Measurements from ENCODE around the gene BRINP1. TPM values are rescaled to one million over a fixed set of nuclear protein-coding genes. Genes with fewer than 3 reads are reported as not detected.

Gene BRINP1
- total and polyA plus RNA-seq, 2 of the 8 experiments (the other 6 are each of a cell fraction or from before 2014, with no cell fraction given): 19.5 to 20.5 TPM

GRCh38 chr9:119121899-119122298 is 247.3 kb downstream of the BRINP1 start:
- Histone ChIP-seq H3K36me3 (ENCODE audit: control insufficient read depth in 2 of 4, insufficient read depth in 4 of 4, low read length in 3 of 4) (no peaks in the 10 kb centered on the region; a peak in 1 of 8 replicates), H3K18ac (ENCODE audit: extremely low read depth, low read length) (no peak overlapping the region), H3K79me2 (ENCODE audit: control insufficient read depth in 1 of 2, insufficient read depth in 2 of 2, low read length in 2 of 2) (no peaks in the 10 kb centered on the region), H2AFZ (ENCODE audit: low read length) (no peak overlapping the region), H3K14ac (ENCODE audit: insufficient read length) (no peak overlapping the region), H3K27ac (ENCODE audit: low read depth, low read length) (no peak overlapping the region), H2BK12ac (ENCODE audit: low read depth, low read length) (no peak overlapping the region), H3K4me1 (replicated peaks in 1 of 4; ENCODE audit: control insufficient read depth in 3 of 4, insufficient read depth in 4 of 4, low read length in 3 of 4) (no peaks in the 10 kb centered on the region), H3K79me1 (ENCODE audit: low read depth, low read length) (no peaks in the 10 kb centered on the region), H4K91ac (replicated peaks; ENCODE audit: insufficient read length, low read length) (no peak overlapping the region), H3K56ac (replicated peaks; ENCODE audit: insufficient read length, low read depth, low read length) (no peak overlapping the region), H4K5ac (ENCODE audit: insufficient read length, low read depth, low read length) (no peak overlapping the region), H3K9ac (replicated peaks in 1 of 4; ENCODE audit: extremely low read depth in 1 of 4, low read depth in 3 of 4, low read length in 3 of 4) (no peak overlapping the region), H2AK5ac (ENCODE audit: low read depth, low read length) (no peak overlapping the region), H4K8ac (ENCODE audit: extremely low read depth, insufficient read depth, low read length) (no peak overlapping the region), H3K23me2 (ENCODE audit: low read depth, low read length) (no peaks in the 10 kb centered on the region), H3K9me3 (ENCODE audit: insufficient read depth in 2 of 2, low read depth in 1 of 2, low read length in 1 of 2) (no peaks in the 10 kb centered on the region), H3K27me3 (replicated peaks in 1 of 4; ENCODE audit: control insufficient read depth in 3 of 4, extremely low read depth in 1 of 4, insufficient read depth in 3 of 4, low read length in 3 of 4) (no peaks in the 10 kb centered on the region), H3K23ac (ENCODE audit: insufficient read length) (no peak overlapping the region), H4K20me1 (replicated peaks in 1 of 2; ENCODE audit: control insufficient read depth in 1 of 2, insufficient read depth in 2 of 2, low read length in 2 of 2) (no peaks in the 10 kb centered on the region), H3K4ac (replicated peaks; ENCODE audit: insufficient read length, low read depth, low read length) (no peak overlapping the region), H2BK20ac (ENCODE audit: low read length) (no peak overlapping the region), H3K4me3 (ENCODE audit: extremely low read depth in 1 of 4, insufficient read depth in 2 of 4, low read depth in 3 of 4, low read length in 4 of 4) (no peak overlapping the region), H3K4me2 (ENCODE audit: insufficient read depth in 1 of 2, low read depth in 2 of 2, low read length in 2 of 2) (no peak overlapping the region), H2BK15ac (ENCODE audit: low read length) (no peak overlapping the region), H2BK120ac (replicated peaks; ENCODE audit: low read depth, low read length) (no peak overlapping the region), H2BK5ac (ENCODE audit: low read depth, low read length) (no peak overlapping the region)
- 96% methylated on average over 1 of the region's 1 CpG; no CpG with 5 or more reads in 1 of the 2 experiments for WGBS, 2 experiments (ENCODE audit: extremely low coverage in 1 of 2, insufficient coverage in 1 of 2, insufficient read length in 1 of 2, insufficient replicate concordance in 2 of 2, low coverage in 1 of 2, low lambda C conversion rate in 2 of 2, missing lambda C conversion rate in 1 of 2)
- DNase-seq (ENCODE audit: low read depth in 1 of 2, low spot score in 2 of 2) (no peak), FAIRE-seq (no peak)
- CTCF ChIA-PET (ENCODE audit: partially characterized antibody): no interaction called here
- POLR2A ChIA-PET (ENCODE audit: partially characterized antibody): no interaction called here
- TF ChIP-seq SIRT6 (IDR thresholded peaks at IDR 0.05; ENCODE audit: low read length): no peak
- TF ChIP-seq BRCA1 (IDR thresholded peaks at IDR 0.05; ENCODE audit: low read depth, low read length): no peak
- TF ChIP-seq, protein P1, sequence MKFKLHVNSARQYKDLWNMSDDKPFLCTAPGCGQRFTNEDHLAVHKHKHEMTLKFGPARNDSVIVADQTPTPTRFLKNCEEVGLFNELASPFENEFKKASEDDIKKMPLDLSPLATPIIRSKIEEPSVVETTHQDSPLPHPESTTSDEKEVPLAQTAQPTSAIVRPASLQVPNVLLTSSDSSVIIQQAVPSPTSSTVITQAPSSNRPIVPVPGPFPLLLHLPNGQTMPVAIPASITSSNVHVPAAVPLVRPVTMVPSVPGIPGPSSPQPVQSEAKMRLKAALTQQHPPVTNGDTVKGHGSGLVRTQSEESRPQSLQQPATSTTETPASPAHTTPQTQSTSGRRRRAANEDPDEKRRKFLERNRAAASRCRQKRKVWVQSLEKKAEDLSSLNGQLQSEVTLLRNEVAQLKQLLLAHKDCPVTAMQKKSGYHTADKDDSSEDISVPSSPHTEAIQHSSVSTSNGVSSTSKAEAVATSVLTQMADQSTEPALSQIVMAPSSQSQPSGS (IDR thresholded peaks at IDR 0.05; ENCODE audit: low read length): no peak
- TF ChIP-seq SAP30 (IDR thresholded peaks at IDR 0.05; ENCODE audit: insufficient read depth, insufficient replicate concordance, low read length): no peak
- no peak for TF ChIP-seq HDAC2 (IDR thresholded peaks at IDR 0.05; ENCODE audit: borderline replicate concordance in 1 of 2, low read depth in 2 of 2, low read length in 2 of 2)
- no peak for TF ChIP-seq CBX8 (IDR thresholded peaks at IDR 0.05; ENCODE audit: borderline replicate concordance, low read depth, low read length)
- TF ChIP-seq FOSL1 (IDR thresholded peaks at IDR 0.05; ENCODE audit: insufficient read depth, low read depth, low read length): no peak
- TF ChIP-seq BCL11A (IDR thresholded peaks at IDR 0.05; ENCODE audit: low read depth in 2 of 2, low read length in 2 of 2): no peak
- no peak for TF ChIP-seq POU5F1 (IDR thresholded peaks at IDR 0.05; ENCODE audit: low read depth, low read length)
- no peak for TF ChIP-seq SP1 (IDR thresholded peaks at IDR 0.05; ENCODE audit: low read depth, low read length)
- no peak for TF ChIP-seq NRF1 (IDR thresholded peaks at IDR 0.05; ENCODE audit: low read depth, low read length)
- no peak for TF ChIP-seq GTF2F1 (IDR thresholded peaks at IDR 0.05; ENCODE audit: borderline replicate concordance, low read depth, low read length)
